Spleen (tissue), 7 donors: Measurements from ENCODE around the gene PVALEF.

Experiments
- CTCF ChIP-seq, 11 experiments: fragments of 200-600 bp in 7 of 11; fragments of 450-650 bp in 4 of 11; sonication (generic) in 4 of 11; IDR thresholded peaks in 8 of 11; conservative IDR thresholded peaks in 3 of 11; 1 replicate in 7 of 11; 2 replicates in 4 of 11; pipeline versions ENCODE4 v1.4.0 to v1.8.0; 2016 to 2021; ENCODE audit warnings: antibody characterized with exemption in 11 of 11, inconsistent platforms in 4 of 11, mild to moderate bottlenecking in 1 of 11
- POLR2A ChIP-seq, 3 donors: fragments of 450-650 bp; IDR thresholded peaks; one replicate each; pipeline ENCODE4 v1.5.1; 2017; ENCODE audit warnings: antibody characterized with exemption in 3 of 3, mild to moderate bottlenecking in 1 of 3
- POLR2AphosphoS5 ChIP-seq, 3 donors: sonication (generic); formaldehyde crosslinking; IDR thresholded peaks; one replicate each; pipeline ENCODE4 v1.5.1; 2017; ENCODE audit warnings: antibody characterized with exemption in 3 of 3
- donor health status: DM: no; HTN: no; CAD: no; lungs with moderate emphysema.
- donor health status: DM: no; HTN: no; CAD: no.
- donor health status: DM: no; HTN: no; CAD: no.

- no peak for TF ChIP-seq CTCF (IDR thresholded peaks at IDR 0.05 in 8 of 11, conservative IDR thresholded peaks at IDR 0.05 in 3 of 11)
- no peak for TF ChIP-seq POLR2A (IDR thresholded peaks at IDR 0.05)
- no peak for TF ChIP-seq POLR2AphosphoS5 (IDR thresholded peaks at IDR 0.05)
Measured at GRCh38 chr17:81161536-81161935, 3.8 kb upstream of the PVALEF start.
